ENCODE results near the gene CD300LD. TPM values are rescaled to one million over a fixed set of nuclear protein-coding genes. Genes with fewer than 3 reads are reported as not detected.
"Not testable (repeated sequence)": the region's sequence is repeated elsewhere in the genome, so short reads cannot be mapped to it uniquely, and the experiment has no call there.

Gene CD300LD
- total RNA-seq, 1 experiment from 2014 or later, result not detected

GRCh38 chr17:74637926-74638325, 45.8 kb upstream of the CD300LD start:
- Histone ChIP-seq H3K27ac (ENCODE audit: low read depth, low read length, poor library complexity, severe bottlenecking) (no peak overlapping the region), H3K27me3 (replicated peaks; ENCODE audit: insufficient read depth, low read depth, low read length, poor library complexity) (peaks cover 16% of the 10 kb centered on the region), H3K9me3 (ENCODE audit: low read depth, low read length, poor library complexity, severe bottlenecking) (no peaks in the 10 kb centered on the region), H3K4me1 (ENCODE audit: insufficient read depth, low read length, poor library complexity, severe bottlenecking) (no peaks in the 10 kb centered on the region), H3K36me3 (ENCODE audit: insufficient read depth, low read length, poor library complexity, severe bottlenecking) (no peaks in the 10 kb centered on the region), H3K4me3 (ENCODE audit: low read depth, low read length, poor library complexity, severe bottlenecking) (no peak overlapping the region)
- intact Hi-C loops (cut with micrococcal nuclease; ENCODE audit: unreplicated experiment), result no loop called here
- no TSS peak for BruUV-seq (replicated peaks)
- no peak for TF ChIP-seq EZH2 (IDR thresholded peaks at IDR 0.05; ENCODE audit: borderline replicate concordance, low read depth, low read length, poor library complexity, severe bottlenecking)
- no peak for TF ChIP-seq CTCF (conservative IDR thresholded peaks at IDR 0.05; ENCODE audit: low read depth, low read length)
- CTCF ChIA-PET, result no interaction called here
- POLR2A ChIA-PET (ENCODE audit: low non-redundant PET), result no interaction called here
- no peak for DNase-seq (ENCODE audit: low spot score)

- Histone ChIP-seq H3K4me3 (ENCODE audit: low read depth, low read length, poor library complexity, severe bottlenecking) (no peak overlapping the region), H3K27ac (ENCODE audit: low read depth, low read length, poor library complexity, severe bottlenecking) (no peak overlapping the region), H3K4me1 (ENCODE audit: insufficient read depth, low read length, poor library complexity, severe bottlenecking) (no peaks in the 10 kb centered on the region), H3K9me3 (ENCODE audit: low read depth, low read length, poor library complexity, severe bottlenecking) (no peaks in the 10 kb centered on the region), H3K36me3 (ENCODE audit: insufficient read depth, low read length, poor library complexity, severe bottlenecking) (no peaks in the 10 kb centered on the region), H3K27me3 (replicated peaks; ENCODE audit: insufficient read depth, low read depth, low read length, poor library complexity) (peaks cover 16% of the 10 kb centered on the region)
- TF ChIP-seq CTCF (conservative IDR thresholded peaks at IDR 0.05; ENCODE audit: low read depth, low read length) (no peak), EZH2 (IDR thresholded peaks at IDR 0.05; ENCODE audit: borderline replicate concordance, low read depth, low read length, poor library complexity, severe bottlenecking) (no peak)
- intact Hi-C loops (cut with micrococcal nuclease; ENCODE audit: unreplicated experiment), result no loop called here
- POLR2A ChIA-PET (ENCODE audit: low non-redundant PET), result no interaction called here
- CTCF ChIA-PET, result no interaction called here
- no peak for DNase-seq (ENCODE audit: low spot score)
- BruUV-seq (replicated peaks), result no TSS peak
Observed at GRCh38 chr17:74637265-74637664, 45.2 kb upstream of the CD300LD start.

GRCh38 chr17:74636541-74637085, 44.5 kb upstream of the CD300LD start:
- H3K36me3 ChIP-seq (ENCODE audit: insufficient read depth, low read length, poor library complexity, severe bottlenecking); H3K4me1 ChIP-seq (ENCODE audit: insufficient read depth, low read length, poor library complexity, severe bottlenecking); H3K4me3 ChIP-seq (ENCODE audit: low read depth, low read length, poor library complexity, severe bottlenecking); intact Hi-C loops (cut with micrococcal nuclease; ENCODE audit: unreplicated experiment); H3K27ac ChIP-seq (ENCODE audit: low read depth, low read length, poor library complexity, severe bottlenecking); CTCF ChIA-PET; BruUV-seq (replicated peaks); H3K9me3 ChIP-seq (ENCODE audit: low read depth, low read length, poor library complexity, severe bottlenecking); POLR2A ChIA-PET (ENCODE audit: low non-redundant PET): not testable (repeated sequence)
- peaks cover 10% of the 10 kb centered on the region for H3K27me3 ChIP-seq (replicated peaks; ENCODE audit: insufficient read depth, low read depth, low read length, poor library complexity)
- DNase-seq (ENCODE audit: low spot score), result peak; percentile 18

- Histone ChIP-seq H3K36me3 (ENCODE audit: insufficient read depth, low read length, poor library complexity, severe bottlenecking) (no peaks in the 10 kb centered on the region), H3K4me3 (ENCODE audit: low read depth, low read length, poor library complexity, severe bottlenecking) (no peak overlapping the region), H3K4me1 (ENCODE audit: insufficient read depth, low read length, poor library complexity, severe bottlenecking) (no peaks in the 10 kb centered on the region), H3K27ac (ENCODE audit: low read depth, low read length, poor library complexity, severe bottlenecking) (no peak overlapping the region), H3K9me3 (ENCODE audit: low read depth, low read length, poor library complexity, severe bottlenecking) (no peaks in the 10 kb centered on the region), H3K27me3 (replicated peaks; ENCODE audit: insufficient read depth, low read depth, low read length, poor library complexity) (peaks cover 8% of the 10 kb centered on the region)
- intact Hi-C loops (cut with micrococcal nuclease; ENCODE audit: unreplicated experiment), result no loop called here
- no peak for TF ChIP-seq EZH2 (IDR thresholded peaks at IDR 0.05; ENCODE audit: borderline replicate concordance, low read depth, low read length, poor library complexity, severe bottlenecking)
- BruUV-seq (replicated peaks), result no TSS peak
- ChIA-PET CTCF (interaction anchor here (0.7 kb wide), 1 partner anchor 271 kb away, joined by 4 read pairs; no protein-coding TSS in a partner anchor), POLR2A (ENCODE audit: low non-redundant PET) (no interaction called here)
- no peak for DNase-seq (ENCODE audit: low spot score)
Observed at GRCh38 chr17:74635418-74635817, 43.3 kb upstream of the CD300LD start.

Data from A673 (cell line).